Esophagus squamous epithelium (tissue), 5 donors: ENCODE measurements around the gene ZNF76. TPM values are rescaled to one million over a fixed set of nuclear protein-coding genes. Genes with fewer than 3 reads are reported as not detected.

Experiments
- DNase-seq: peaks from one replicate; lab custom pipeline; 2025; lab: John Stamatoyannopoulos, UW
- H3K27ac ChIP-seq, 4 donors: fragments of 200-600 bp; sonication (generic); one replicate each; pipeline ENCODE4 v1.5.1; 2016 to 2019; ENCODE audit warnings: mild to moderate bottlenecking in 1 of 4
- H3K27me3 ChIP-seq, 4 donors: fragments of 200-600 bp; sonication (generic); 1 replicate in 3 of 4; 2 replicates in 1 of 4; pipeline versions ENCODE4 v1.5.1 to v1.6.0; 2017 to 2021; ENCODE audit warnings: antibody characterized with exemption in 1 of 4
- H3K36me3 ChIP-seq, 3 donors: fragments of 200-600 bp; sonication (generic); one replicate each; pipeline ENCODE4 v1.5.1; 2016 to 2019
- H3K4me1 ChIP-seq, 3 donors: fragments of 200-600 bp; sonication (generic); one replicate each; pipeline ENCODE4 v1.5.1; 2017 to 2019
- H3K4me3 ChIP-seq, 4 donors: fragments of 200-600 bp; sonication (generic); 1 replicate in 3 of 4; 2 replicates in 1 of 4; pipeline ENCODE4 v1.5.1; 2016 to 2019; ENCODE audit warnings: mild to moderate bottlenecking in 2 of 4, moderate library complexity in 1 of 4
- H3K9me3 ChIP-seq, 3 donors: fragments of 200-600 bp; sonication (generic); one replicate each; pipeline ENCODE4 v1.5.1; 2016 to 2019
- CTCF ChIP-seq, 6 experiments: fragments of 450-650 bp in 4 of 6; fragments of 200-600 bp in 2 of 6; sonication (generic) in 2 of 6; IDR thresholded peaks; one replicate each; pipeline ENCODE4 v1.5.1; 2016 to 2019; ENCODE audit warnings: antibody characterized with exemption in 6 of 6, mild to moderate bottlenecking in 4 of 6, moderate library complexity in 4 of 6
- POLR2A ChIP-seq, 4 donors: fragments of 450-650 bp; IDR thresholded peaks; one replicate each; pipeline ENCODE4 v1.6.1; 2017; ENCODE audit warnings: antibody characterized with exemption in 4 of 4, mild to moderate bottlenecking in 4 of 4, moderate library complexity in 3 of 4
- WGBS, 2 donors: methylation state at CpG; one replicate each; pipeline ENCODE4 v1.1.5; 2018; 5-methylcytosine and 5-hydroxymethylcytosine counted together
- intact Hi-C: fragments of 100-400 bp; cut with DNase I; formaldehyde crosslinking; loops from one replicate; pipeline ENCODE4 v1.15.0; 2022
- total RNA-seq, 4 donors: library from RNA; depleted of rRNA; stranded (reverse); fragments of >200 nt; gene quantifications; one replicate each; pipeline ENCODE4 v1.1.0, GENCODE V29; 2016
- donor health status: DM: yes; HTN: yes; CAD: no.

Gene ZNF76
- total RNA-seq, 4 donors from 2014 or later: 10.1 to 25.0 (median 10.9) TPM

- intact Hi-C loops: no loop called here
- no peak for DNase-seq
- TF ChIP-seq CTCF (IDR thresholded peaks at IDR 0.05) (no peak), POLR2A (IDR thresholded peaks at IDR 0.05) (no peak)
- Histone ChIP-seq H3K36me3 (no peaks in the 10 kb centered on the region), H3K4me3 (no peak overlapping the region), H3K27me3 (no peaks in the 10 kb centered on the region), H3K9me3 (no peaks in the 10 kb centered on the region), H3K27ac (no peak overlapping the region), H3K4me1 (peaks cover 0 to 20% (median 10%) of the 10 kb centered on the region in 3 donors)
Measured at GRCh38 chr6:35264550-35265274, 5.2 kb downstream of the ZNF76 start.

- TF ChIP-seq CTCF (IDR thresholded peaks at IDR 0.05): no peak
- TF ChIP-seq POLR2A (IDR thresholded peaks at IDR 0.05): no peak
- peaks cover 0 to 6% (median 0%) of the 10 kb centered on the region in 3 donors for H3K36me3 ChIP-seq
- no peak overlapping the region for H3K27ac ChIP-seq
- no peak overlapping the region for H3K4me3 ChIP-seq
- no peak for DNase-seq
- WGBS, 2 donors: 73 to 89% methylated on average over 2 of the region's 2 CpGs
- H3K27me3 ChIP-seq: no peaks in the 10 kb centered on the region
- H3K9me3 ChIP-seq: no peaks in the 10 kb centered on the region
- H3K4me1 ChIP-seq: peaks cover 0 to 13% (median 5%) of the 10 kb centered on the region in 3 donors
- intact Hi-C loops: no loop called here
Measured at GRCh38 chr6:35265523-35265922, 6.0 kb downstream of the ZNF76 start.

- no peaks in the 10 kb centered on the region for H3K27me3 ChIP-seq
- TF ChIP-seq POLR2A (IDR thresholded peaks at IDR 0.05) (no peak), CTCF (IDR thresholded peaks at IDR 0.05) (no peak)
- H3K4me1 ChIP-seq: peaks cover 0 to 7% (median 0%) of the 10 kb centered on the region in 3 donors
- DNase-seq: no peak
- H3K4me3 ChIP-seq: no peak overlapping the region
- no peak overlapping the region for H3K27ac ChIP-seq
- intact Hi-C loops: no loop called here
- peaks cover 0 to 8% (median 0%) of the 10 kb centered on the region in 3 donors for H3K36me3 ChIP-seq
- 90 to 91% methylated on average over 8 of the region's 8 CpGs for WGBS, 2 donors
- no peaks in the 10 kb centered on the region for H3K9me3 ChIP-seq
Measured at GRCh38 chr6:35267446-35267845, 7.9 kb downstream of the ZNF76 start.

GRCh38 chr6:35267897-35268296 lies 8.4 kb downstream of the ZNF76 start:
- WGBS, 2 donors: 66 to 70% methylated on average over 2 of the region's 2 CpGs
- no peak for DNase-seq
- no peak for TF ChIP-seq POLR2A (IDR thresholded peaks at IDR 0.05)
- no peak for TF ChIP-seq CTCF (IDR thresholded peaks at IDR 0.05)
- Histone ChIP-seq H3K4me1 (peaks cover 0 to 7% (median 0%) of the 10 kb centered on the region in 3 donors), H3K9me3 (no peaks in the 10 kb centered on the region), H3K27me3 (no peaks in the 10 kb centered on the region), H3K4me3 (no peak overlapping the region), H3K27ac (no peak overlapping the region), H3K36me3 (peaks cover 0 to 11% (median 0%) of the 10 kb centered on the region in 3 donors)
- intact Hi-C loops: no loop called here

- TF ChIP-seq POLR2A (IDR thresholded peaks at IDR 0.05) (no peak), CTCF (IDR thresholded peaks at IDR 0.05) (no peak)
- H3K9me3 ChIP-seq: no peaks in the 10 kb centered on the region
- H3K36me3 ChIP-seq: peaks cover 0 to 12% (median 0%) of the 10 kb centered on the region in 3 donors
- H3K27ac ChIP-seq: no peak overlapping the region
- no peak overlapping the region for H3K4me3 ChIP-seq
- H3K4me1 ChIP-seq: peaks cover 4 to 17% (median 11%) of the 10 kb centered on the region in 3 donors
- 92 to 100% methylated on average over 2 of the region's 2 CpGs for WGBS, 2 donors
- intact Hi-C loops: no loop called here
- no peaks in the 10 kb centered on the region for H3K27me3 ChIP-seq
- DNase-seq: no peak
Measured at GRCh38 chr6:35272005-35272404, 12.5 kb downstream of the ZNF76 start.
